Measurements from ENCODE around the gene YJEFN3. TPM values are rescaled to one million over a fixed set of nuclear protein-coding genes. Genes with fewer than 3 reads are reported as not detected.

The YJEFN3 gene
- total RNA-seq, 1 experiment from 2014 or later: 11.1 TPM

DNA sequence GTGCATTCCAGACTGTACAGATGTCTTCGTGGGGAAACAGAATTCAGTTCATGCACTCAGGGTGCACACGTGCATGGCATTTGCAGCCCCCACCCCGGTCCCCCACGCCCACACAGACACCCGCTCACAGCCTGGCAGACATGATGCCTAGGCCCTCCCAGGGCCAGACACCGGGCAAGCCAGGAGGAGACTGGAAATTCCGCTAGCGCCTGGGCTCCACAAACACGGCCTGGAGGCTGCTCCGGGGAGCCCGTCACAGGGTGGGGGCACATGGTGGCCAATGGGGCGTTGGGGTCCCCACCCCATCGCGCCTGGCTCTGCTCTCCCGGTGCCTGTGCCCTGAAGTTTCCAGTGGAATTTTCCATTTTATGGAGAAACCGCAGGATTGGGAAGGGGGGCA, 12.9 kb downstream of the YJEFN3 start (continued):
- TF ChIP-seq STAT6 (CRISPR knock-in tag; conservative IDR thresholded peaks at IDR 0.05; ENCODE audit: low read depth): no peak
- TF ChIP-seq ZNF138 (CRISPR knock-in tag; conservative IDR thresholded peaks at IDR 0.05): no peak
- TF ChIP-seq ZNF317 (CRISPR knock-in tag; IDR thresholded peaks at IDR 0.05; ENCODE audit: borderline replicate concordance, low read depth): no peak
- TF ChIP-seq E2F5 (CRISPR knock-in tag; IDR thresholded peaks at IDR 0.05): no peak

GRCh38 chr19:19542507-19542906, 13.8 kb downstream of the YJEFN3 start:
- TF ChIP-seq ZSCAN18 (CRISPR knock-in tag; IDR thresholded peaks at IDR 0.05) (no peak), ATF2 (CRISPR knock-in tag; IDR thresholded peaks at IDR 0.05; ENCODE audit: borderline replicate concordance, low read depth) (no peak)
- TF ChIP-seq, protein P1, sequence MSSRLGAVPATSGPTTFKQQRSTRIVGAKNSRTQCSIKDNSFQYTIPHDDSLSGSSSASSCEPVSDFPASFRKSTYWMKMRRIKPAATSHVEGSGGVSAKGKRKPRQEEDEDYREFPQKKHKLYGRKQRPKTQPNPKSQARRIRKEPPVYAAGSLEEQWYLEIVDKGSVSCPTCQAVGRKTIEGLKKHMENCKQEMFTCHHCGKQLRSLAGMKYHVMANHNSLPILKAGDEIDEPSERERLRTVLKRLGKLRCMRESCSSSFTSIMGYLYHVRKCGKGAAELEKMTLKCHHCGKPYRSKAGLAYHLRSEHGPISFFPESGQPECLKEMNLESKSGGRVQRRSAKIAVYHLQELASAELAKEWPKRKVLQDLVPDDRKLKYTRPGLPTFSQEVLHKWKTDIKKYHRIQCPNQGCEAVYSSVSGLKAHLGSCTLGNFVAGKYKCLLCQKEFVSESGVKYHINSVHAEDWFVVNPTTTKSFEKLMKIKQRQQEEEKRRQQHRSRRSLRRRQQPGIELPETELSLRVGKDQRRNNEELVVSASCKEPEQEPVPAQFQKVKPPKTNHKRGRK (CRISPR knock-in tag; IDR thresholded peaks at IDR 0.05; ENCODE audit: borderline replicate concordance): no peak
- H3K27ac Mint-ChIP-seq: peak overlapping the region; percentile 80
- CTCF ChIA-PET: interaction anchor here (3.2 kb wide), 1 partner anchor 12 kb away, joined by 23 read pairs; no protein-coding TSS in a partner anchor

DNA sequence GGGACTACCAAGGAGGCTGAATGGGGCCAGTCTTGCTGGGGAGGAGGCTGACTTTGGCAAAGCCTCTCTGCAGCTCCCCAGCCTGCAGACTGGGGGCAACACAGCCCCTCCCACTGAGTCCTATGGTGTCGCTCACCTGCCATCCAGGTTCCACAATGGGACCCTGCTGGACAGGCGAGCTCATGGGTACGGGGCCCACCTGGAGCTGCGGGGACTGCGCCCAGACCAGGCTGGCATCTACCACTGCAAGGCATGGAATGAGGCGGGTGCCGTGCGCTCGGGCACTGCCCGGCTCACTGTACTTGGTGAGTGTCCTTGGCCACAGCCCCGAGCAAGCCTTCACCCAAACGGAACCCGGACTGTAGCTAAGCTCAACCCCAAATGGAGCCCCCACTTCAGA, 14.4 kb downstream of the YJEFN3 start:
- POLR2A ChIA-PET: no interaction called here
- ATAC-seq (no peak), DNase-seq (ENCODE audit: low spot score) (no peak)
- no peak overlapping the region for H3K4me3 Mint-ChIP-seq
- peaks cover 6% of the 10 kb centered on the region for H3K4me1 Mint-ChIP-seq
- H3K27me3 Mint-ChIP-seq (ENCODE audit: low read depth): peaks cover 23% of the 10 kb centered on the region
- H3K36me3 Mint-ChIP-seq: no peaks in the 10 kb centered on the region
- no peak overlapping the region for H3K27ac Mint-ChIP-seq
- CTCF ChIA-PET: interaction anchor here (1.7 to 3.2 kb wide), 2 partner anchors 10 to 11 kb away, joined by 12 to 23 read pairs; no protein-coding TSS in a partner anchor
- H3K9me3 Mint-ChIP-seq: no peaks in the 10 kb centered on the region
- TF ChIP-seq, protein P2, sequence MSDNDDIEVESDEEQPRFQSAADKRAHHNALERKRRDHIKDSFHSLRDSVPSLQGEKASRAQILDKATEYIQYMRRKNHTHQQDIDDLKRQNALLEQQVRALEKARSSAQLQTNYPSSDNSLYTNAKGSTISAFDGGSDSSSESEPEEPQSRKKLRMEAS (CRISPR knock-in tag; IDR thresholded peaks at IDR 0.05): no peak
- TF ChIP-seq ELF4 (CRISPR knock-in tag; IDR thresholded peaks at IDR 0.05; ENCODE audit: low read depth) (no peak), PREB (CRISPR knock-in tag; IDR thresholded peaks at IDR 0.05; ENCODE audit: borderline replicate concordance) (no peak), ATF6 (CRISPR knock-in tag; IDR thresholded peaks at IDR 0.05) (no peak), NFYB (CRISPR knock-in tag; conservative IDR thresholded peaks at IDR 0.05; ENCODE audit: low read depth) (no peak), AR (CRISPR knock-in tag; IDR thresholded peaks at IDR 0.05) (no peak), ZBTB21 (CRISPR knock-in tag; IDR thresholded peaks at IDR 0.05; ENCODE audit: borderline replicate concordance) (no peak), ESRRA (CRISPR knock-in tag; IDR thresholded peaks at IDR 0.05; ENCODE audit: borderline replicate concordance) (no peak)
- TF ChIP-seq, protein P3, sequence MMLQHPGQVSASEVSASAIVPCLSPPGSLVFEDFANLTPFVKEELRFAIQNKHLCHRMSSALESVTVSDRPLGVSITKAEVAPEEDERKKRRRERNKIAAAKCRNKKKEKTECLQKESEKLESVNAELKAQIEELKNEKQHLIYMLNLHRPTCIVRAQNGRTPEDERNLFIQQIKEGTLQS (CRISPR knock-in tag; conservative IDR thresholded peaks at IDR 0.05): no peak

More at GRCh38 chr19:19542507-19542906, 13.8 kb downstream of the YJEFN3 start:
- no peaks in the 10 kb centered on the region for H3K36me3 Mint-ChIP-seq
- H3K9me3 Mint-ChIP-seq: no peaks in the 10 kb centered on the region
- no peak for DNase-seq (ENCODE audit: low spot score)
- ATAC-seq: no peak
- H3K27me3 Mint-ChIP-seq (ENCODE audit: low read depth): peaks cover 28% of the 10 kb centered on the region
- POLR2A ChIA-PET: no interaction called here
- H3K4me3 Mint-ChIP-seq: no peak overlapping the region
- H3K4me1 Mint-ChIP-seq: peaks cover 6% of the 10 kb centered on the region
